A673 (cell line): ENCODE results near the gene RAB22A. TPM values are rescaled to one million over a fixed set of nuclear protein-coding genes. Genes with fewer than 3 reads are reported as not detected.

Experiments used
- BruUV-seq: library from RNA; stranded (reverse); fragments of 400-500 nt; replicated peaks from 2 replicates; lab custom pipeline; 2021; lab: Mats Ljungman, UMichigan
- CTCF ChIA-PET: fragments of 300-600 bp; sonication (Branson Sonifier 250); formaldehyde crosslinking; loops from one replicate; lab custom pipeline; 2022; ENCODE audit warnings: antibody characterized with exemption; lab: Charles Lee
- POLR2A ChIA-PET: fragments of 300-600 bp; sonication (Branson Sonifier 250); formaldehyde crosslinking; loops from one replicate; lab custom pipeline; 2022; ENCODE audit warnings: antibody characterized with exemption; ENCODE audit not compliant: low non-redundant PET; lab: Charles Lee
- DNase-seq: peaks from one replicate; pipeline ENCODE4 v3.0.0-alpha.2; 2015; ENCODE audit warnings: low spot score
- H3K27ac ChIP-seq: fragments of 200-600 bp; sonication (generic); 2 replicates; pipeline ENCODE4 v1.5.1; 2016; ENCODE audit warnings: mixed run types, low read depth, mild to moderate bottlenecking, mixed read lengths, antibody characterized with exemption, low read length; ENCODE audit not compliant: poor library complexity, severe bottlenecking
- H3K27me3 ChIP-seq: fragments of 200-600 bp; sonication (generic); replicated peaks from 2 replicates; pipeline ENCODE4 v1.6.1; 2017; ENCODE audit warnings: mixed run types, low read depth, mild to moderate bottlenecking, mixed read lengths, antibody characterized with exemption, low read length; ENCODE audit not compliant: insufficient read depth, poor library complexity
- H3K36me3 ChIP-seq: fragments of 200-600 bp; sonication (generic); 2 replicates; pipeline ENCODE4 v1.6.1; 2016; ENCODE audit warnings: mixed run types, mild to moderate bottlenecking, mixed read lengths, antibody characterized with exemption, low read length; ENCODE audit not compliant: insufficient read depth, poor library complexity, severe bottlenecking
- H3K4me1 ChIP-seq: fragments of 200-600 bp; sonication (generic); 2 replicates; pipeline ENCODE4 v1.6.1; 2017; ENCODE audit warnings: mixed run types, mild to moderate bottlenecking, mixed read lengths, antibody characterized with exemption, low read length; ENCODE audit not compliant: insufficient read depth, poor library complexity, severe bottlenecking
- H3K4me3 ChIP-seq: fragments of 200-600 bp; sonication (generic); 2 replicates; pipeline ENCODE4 v1.5.1; 2016; ENCODE audit warnings: low read depth, mixed run types, mild to moderate bottlenecking, mixed read lengths, low read length; ENCODE audit not compliant: poor library complexity, severe bottlenecking
- H3K9me3 ChIP-seq: fragments of 200-600 bp; sonication (generic); 2 replicates; pipeline ENCODE4 v1.6.1; 2016; ENCODE audit warnings: mixed run types, low read depth, mild to moderate bottlenecking, mixed read lengths, antibody characterized with exemption, low read length; ENCODE audit not compliant: poor library complexity, severe bottlenecking
- CTCF ChIP-seq: fragments of 300-800, 200-600 bp; sonication (generic); conservative IDR thresholded peaks from 2 replicates; pipeline ENCODE4 v1.5.1; 2017; ENCODE audit warnings: low read depth, mild to moderate bottlenecking, antibody characterized with exemption, low read length, moderate library complexity, mixed read lengths
- EZH2 ChIP-seq: fragments of 200-600 bp; sonication (generic); IDR thresholded peaks from 2 replicates; pipeline ENCODE4 v1.6.1; 2017; ENCODE audit warnings: borderline replicate concordance, low read depth, mild to moderate bottlenecking, mixed read lengths, antibody characterized with exemption, low read length; ENCODE audit not compliant: poor library complexity, severe bottlenecking
- intact Hi-C: fragments of 100-400 bp; cut with micrococcal nuclease; formaldehyde crosslinking; loops from one replicate; pipeline ENCODE4 v1.10.0; 2022; ENCODE audit not compliant: unreplicated experiment
- total RNA-seq: library from RNA; stranded (reverse); gene quantifications from 2 replicates; pipeline ENCODE4 v1.2.3, GENCODE V29; 2021

Gene RAB22A
- total RNA-seq, 1 experiment from 2014 or later = 14.6 TPM

- no peak for TF ChIP-seq CTCF
- TF ChIP-seq EZH2 = no peak
- no peak overlapping the region for H3K4me3 ChIP-seq
- no TSS peak for BruUV-seq
- intact Hi-C loops = no loop called here
- H3K9me3 ChIP-seq = no peaks in the 10 kb centered on the region
- peak; percentile 7 for DNase-seq
- ChIA-PET POLR2A (no interaction called here), CTCF (no interaction called here)
- H3K27me3 ChIP-seq = no peaks in the 10 kb centered on the region
- H3K36me3 ChIP-seq = no peaks in the 10 kb centered on the region
- H3K27ac ChIP-seq = no peak overlapping the region
- no peaks in the 10 kb centered on the region for H3K4me1 ChIP-seq
Observed at GRCh38 chr20:58374906-58375758, 65.6 kb downstream of the RAB22A start.

- POLR2A ChIA-PET = no interaction called here
- no peak for DNase-seq
- no peak overlapping the region for H3K4me3 ChIP-seq
- no peak overlapping the region for H3K27ac ChIP-seq
- TF ChIP-seq CTCF (no peak), EZH2 (no peak)
- H3K36me3 ChIP-seq = no peaks in the 10 kb centered on the region
- H3K9me3 ChIP-seq = no peaks in the 10 kb centered on the region
- no peaks in the 10 kb centered on the region for H3K4me1 ChIP-seq
- CTCF ChIA-PET = no interaction called here
- BruUV-seq = no TSS peak
- no peaks in the 10 kb centered on the region for H3K27me3 ChIP-seq
- intact Hi-C loops = no loop called here
Observed at GRCh38 chr20:58375759-58376352, 66.3 kb downstream of the RAB22A start.

- Histone ChIP-seq H3K36me3 (no peaks in the 10 kb centered on the region), H3K27ac (no peak overlapping the region), H3K4me3 (no peak overlapping the region), H3K9me3 (no peaks in the 10 kb centered on the region), H3K4me1 (no peaks in the 10 kb centered on the region), H3K27me3 (no peaks in the 10 kb centered on the region)
- no peak for DNase-seq
- CTCF ChIA-PET = interaction anchor here (0.6 kb wide), 1 partner anchor 78 kb away, joined by 5 read pairs; no protein-coding TSS in a partner anchor
- BruUV-seq = no TSS peak
- intact Hi-C loops = no loop called here
- POLR2A ChIA-PET = no interaction called here
- TF ChIP-seq EZH2 (no peak), CTCF (no peak)
Observed at GRCh38 chr20:58377017-58377416, 67.5 kb downstream of the RAB22A start.
